K562 (cell line): ENCODE data around the gene SLBP. TPM values are rescaled to one million over a fixed set of nuclear protein-coding genes. Genes with fewer than 3 reads are reported as not detected.
A peak's percentile ranks its signal among the peaks of the same experiment; 100 is the strongest.

Source experiments
- ATAC-seq: fragments of 200-7000 bp; cut with Tn5 transposase; 3 replicates; pipeline ENCODE4 v1.9.1; 2020; ENCODE audit warnings: moderate library complexity
- BruUV-seq: library from RNA; stranded (reverse); fragments of 400-500 nt; replicated peaks from 2 replicates; lab custom pipeline; 2021; lab: Mats Ljungman, UMichigan
- CTCF ChIA-PET: fragments of 300-600 bp; formaldehyde crosslinking; extraction: SDS; loops from one replicate; lab custom pipeline; 2021; ENCODE audit warnings: low intra/inter-chr PET ratio; lab: Yijun Ruan, JAX
- POLR2A ChIA-PET: fragments of 300-600, 350-650 bp; sonication (Branson Sonifier 250); formaldehyde crosslinking; extraction: SDS; loops from one replicate; lab custom pipeline; 2021; ENCODE audit warnings: antibody characterized with exemption, inconsistent platforms; lab: Yijun Ruan, JAX
- DNase-seq, 4 experiments: peaks; one replicate each; pipeline versions ENCODE4 v3.0.0 to v3.0.0-alpha.2; 2011 to 2018; ENCODE audit warnings: low spot score in 3 of 4, mixed read lengths in 3 of 4; ENCODE audit errors: extremely low read depth in 1 of 4
- FAIRE-seq: peaks from 2 replicates; lab custom pipeline; 2011; peaks lifted over from hg19 to GRCh38; lab: Jason Lieb, UNC
- H2AFZ ChIP-seq: 2 replicates; pipeline ENCODE4 v1.6.0; 2011; ENCODE audit warnings: low read depth, low read length, control low read depth, inconsistent platforms
- H3K27ac ChIP-seq: fragments of 200-600 bp; 3 replicates; pipeline ENCODE4 v1.8.0; 2011; ENCODE audit warnings: low read depth, mild to moderate bottlenecking, control low read depth, inconsistent platforms, low read length, moderate library complexity, mixed read lengths; ENCODE audit errors: extremely low read depth
- H3K27me3 ChIP-seq, 2 experiments: fragments of 300-600 bp in 1 of 2; 2 replicates in 1 of 2; 3 replicates in 1 of 2; pipeline versions ENCODE4 v1.6.0 to v1.8.0; 2011; ENCODE audit warnings: inconsistent platforms in 2 of 2, low read length in 2 of 2, mild to moderate bottlenecking in 1 of 2, mixed read lengths in 1 of 2, moderate library complexity in 1 of 2; ENCODE audit not compliant: control insufficient read depth in 2 of 2, insufficient read depth in 2 of 2
- H3K36me3 ChIP-seq: fragments of 300-600 bp; 3 replicates; pipeline ENCODE4 v1.8.0; 2011; ENCODE audit warnings: mild to moderate bottlenecking, low read length, inconsistent platforms; ENCODE audit not compliant: control insufficient read depth, insufficient read depth
- H3K4me1 ChIP-seq, 2 experiments: fragments of 200-600 bp in 1 of 2; replicated peaks in 1 of 2; 2 replicates in 1 of 2; 3 replicates in 1 of 2; pipeline versions ENCODE4 v1.5.1 to v1.8.0; 2011; ENCODE audit warnings: inconsistent platforms in 2 of 2, low read length in 2 of 2, mild to moderate bottlenecking in 1 of 2, mixed read lengths in 1 of 2, moderate library complexity in 1 of 2; ENCODE audit not compliant: control insufficient read depth in 2 of 2, insufficient read depth in 2 of 2
- H3K4me2 ChIP-seq: 2 replicates; pipeline ENCODE4 v1.6.1; 2011; ENCODE audit warnings: low read length, control low read depth, inconsistent platforms, mixed read lengths; ENCODE audit not compliant: insufficient read depth
- H3K4me3 ChIP-seq: fragments of 200-600 bp; sonication (generic), shearing (Covaris generic); 2 replicates; pipeline ENCODE4 v1.5.1; 2016; ENCODE audit warnings: control low read depth, inconsistent platforms
- H3K79me2 ChIP-seq: fragments of 200-600 bp; 3 replicates; pipeline ENCODE4 v1.8.0; 2011; ENCODE audit warnings: low read length, inconsistent platforms; ENCODE audit not compliant: control insufficient read depth, insufficient read depth
- H3K9ac ChIP-seq, 2 experiments: 2 replicates each; pipeline versions ENCODE4 v1.6.0 to v1.6.1; 2011; ENCODE audit warnings: low read depth in 2 of 2, low read length in 2 of 2, control low read depth in 1 of 2, inconsistent platforms in 1 of 2, mild to moderate bottlenecking in 1 of 2, mixed read lengths in 1 of 2; ENCODE audit not compliant: insufficient read depth in 1 of 2
- H3K9me1 ChIP-seq: one replicate; pipeline ENCODE4 v1.6.0; 2011; ENCODE audit warnings: inconsistent platforms, mild to moderate bottlenecking, low read length, moderate library complexity; ENCODE audit not compliant: control insufficient read depth, insufficient read depth
- H3K9me3 ChIP-seq: replicated peaks from 2 replicates; pipeline ENCODE4 v1.5.1; 2011; ENCODE audit warnings: low read depth, low read length, inconsistent platforms; ENCODE audit not compliant: control insufficient read depth, insufficient read depth
- H4K20me1 ChIP-seq: replicated peaks from 2 replicates; pipeline ENCODE4 v1.6.1; 2011; ENCODE audit warnings: low read length, inconsistent platforms, mixed read lengths; ENCODE audit not compliant: control insufficient read depth, insufficient read depth
- ERF ChIP-seq: fragments of 450-650 bp; formaldehyde crosslinking; IDR thresholded peaks from 2 replicates; pipeline ENCODE4 v1.4.0; 2020; ENCODE audit warnings: mild to moderate bottlenecking, mixed read lengths
- IRF9 ChIP-seq: fragments of 450-650 bp; IDR thresholded peaks from 2 replicates; pipeline ENCODE4 v1.6.1; 2016; ENCODE audit warnings: missing biosample characterization, missing genetic modification characterization
- PTBP1 ChIP-seq: fragments of 200-400 bp; formaldehyde crosslinking; IDR thresholded peaks from 2 replicates; pipeline ENCODE4 v1.6.1; 2017; ENCODE audit warnings: low read depth, low read length
- RBBP5 ChIP-seq: fragments of 200-600 bp; sonication (generic); IDR thresholded peaks from 2 replicates; pipeline ENCODE4 v1.6.1; 2012; ENCODE audit warnings: borderline replicate concordance, mild to moderate bottlenecking, low read length, control low read depth, inconsistent platforms; ENCODE audit not compliant: insufficient read depth, poor library complexity, severe bottlenecking
- RUNX1 ChIP-seq: sonication (generic); IDR thresholded peaks from 2 replicates; pipeline ENCODE4 v1.6.1; 2016; ENCODE audit warnings: antibody characterized with exemption, low read depth
- SREBF2 ChIP-seq: sonication (generic); formaldehyde crosslinking; IDR thresholded peaks from 2 replicates; pipeline ENCODE4 v1.4.0; 2020; ENCODE audit warnings: mild to moderate bottlenecking, missing genetic modification reagents
- SRSF1 ChIP-seq: fragments of 200-400 bp; formaldehyde crosslinking; IDR thresholded peaks from 2 replicates; pipeline ENCODE4 v1.6.1; 2017; ENCODE audit warnings: mild to moderate bottlenecking, low read depth, low read length, moderate library complexity
- ZFX ChIP-seq: sonication (generic); formaldehyde crosslinking; IDR thresholded peaks from 2 replicates; pipeline ENCODE4 v1.8.0; 2022; ENCODE audit warnings: mild to moderate bottlenecking, missing genetic modification reagents, moderate library complexity
- ZNF121 ChIP-seq: sonication (generic); formaldehyde crosslinking; conservative IDR thresholded peaks from 2 replicates; pipeline ENCODE4 v1.8.0; 2022; ENCODE audit warnings: missing genetic modification reagents
- ZNF316 ChIP-seq: fragments of 450-650 bp; IDR thresholded peaks from 2 replicates; pipeline ENCODE4 v1.6.1; 2016
- ZNF354B ChIP-seq: fragments of 250-450 bp; sonication (Bioruptor Pico); IDR thresholded peaks from 2 replicates; pipeline ENCODE4 v1.4.0; 2020
- ZNF717 ChIP-seq: fragments of 250-450 bp; sonication (Bioruptor Pico); IDR thresholded peaks from 2 replicates; pipeline ENCODE4 v1.5.0; 2021
- WGBS: fragments of 100-300 bp; shearing (Covaris generic); methylation state at CpG from one replicate; pipeline ENCODE4 v1.1.6; 2016; ENCODE audit warnings: low coverage, mixed read lengths; ENCODE audit not compliant: insufficient coverage; ENCODE audit errors: missing lambda C conversion rate; 5-methylcytosine and 5-hydroxymethylcytosine counted together
- in situ Hi-C: fragments of 300-500 bp; cut with MboI; formaldehyde crosslinking; loops from 4 replicates; pipeline ENCODE4 v1.15.0; 2018; ENCODE audit warnings: inconsistent platforms, mixed read lengths
- intact Hi-C: fragments of 100-400 bp; cut with micrococcal nuclease; formaldehyde crosslinking; loops from 2 replicates; pipeline ENCODE4 v1.14.2; 2022
- polyA plus RNA-seq, 8 experiments: library from polyadenylated mRNA; depleted of rRNA in 4 of 8; stranded (reverse) in 5 of 8; unstranded in 3 of 8; fragments of >200 nt; fragmentation: Nextera tagmentation in 2 of 8; fragmentation: Illumina TruSeq in 1 of 8; extraction: Ambion mirVana in 2 of 8; extraction: Trizol in 1 of 8; gene quantifications; 2 replicates each; pipeline versions ENCODE4 v1.2.1 to v1.2.3, GENCODE V29; 2011 to 2014; ENCODE audit warnings: inconsistent platforms in 1 of 8, missing spikeins in 1 of 8
- total RNA-seq, 7 experiments: library from RNA; depleted of rRNA in 6 of 7; stranded (reverse); fragments of >200 nt in 6 of 7; fragmentation: Illumina TruSeq in 2 of 7; extraction: Trizol in 2 of 7; gene quantifications; 2 replicates each; pipeline versions ENCODE4 v1.2.1 to v1.2.3, GENCODE V29; 2011 to 2021; ENCODE audit warnings: low replicate concordance in 1 of 7
- TF ChIP-seq, protein P1 (sequence below): sonication (generic); formaldehyde crosslinking; IDR thresholded peaks from 2 replicates; pipeline ENCODE4 v1.9.0; 2022; ENCODE audit warnings: mild to moderate bottlenecking, missing genetic modification reagents
- TF ChIP-seq, protein P2 (sequence below): fragments of 200-800 bp; sonication (Bioruptor generic); IDR thresholded peaks from 2 replicates; pipeline ENCODE4 v1.6.1; 2017; ENCODE audit warnings: missing genetic modification characterization, missing compliant biosample characterization
- TF ChIP-seq, protein P3 (sequence below): sonication (generic); formaldehyde crosslinking; IDR thresholded peaks from 2 replicates; pipeline ENCODE4 v1.8.1; 2022; ENCODE audit warnings: missing genetic modification reagents

SLBP gene
- total and polyA plus RNA-seq, 9 of the 15 experiments (the other 6 are each of a cell fraction or from before 2014, with no cell fraction given), result 49.4 to 221 (median 162) TPM

- TF ChIP-seq, protein P1, sequence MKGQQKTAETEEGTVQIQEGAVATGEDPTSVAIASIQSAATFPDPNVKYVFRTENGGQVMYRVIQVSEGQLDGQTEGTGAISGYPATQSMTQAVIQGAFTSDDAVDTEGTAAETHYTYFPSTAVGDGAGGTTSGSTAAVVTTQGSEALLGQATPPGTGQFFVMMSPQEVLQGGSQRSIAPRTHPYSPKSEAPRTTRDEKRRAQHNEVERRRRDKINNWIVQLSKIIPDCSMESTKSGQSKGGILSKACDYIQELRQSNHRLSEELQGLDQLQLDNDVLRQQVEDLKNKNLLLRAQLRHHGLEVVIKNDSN (CRISPR knock-in tag), result no peak
- TF ChIP-seq RBBP5 (no peak), ZFX (CRISPR knock-in tag) (no peak), RUNX1 (0 out of 2 replicates have a peak, but pooled peaks have one; percentile 21), SREBF2 (CRISPR knock-in tag) (no peak)
These were observed 3.1 kb upstream of the SLBP start (continued) for GRCh38 chr4:1715002-1715758.

- Histone ChIP-seq H3K4me1 (peaks cover 25 to 76% of the 10 kb centered on the region in 2 experiments; a peak in 4 of 5 replicates), H3K27ac (peak overlapping the region; percentile 100), H3K27me3 (no peaks in the 10 kb centered on the region), H3K4me2 (peak overlapping the region; percentile 98), H3K9me1 (no peaks in the 10 kb centered on the region), H3K36me3 (peaks cover 58% of the 10 kb centered on the region; the same call in 2 of the 3 replicates), H2AFZ (no peak overlapping the region), H3K9me3 (no peaks in the 10 kb centered on the region), H3K79me2 (peaks cover 92% of the 10 kb centered on the region), H3K4me3 (peak overlapping the region; percentile 86), H4K20me1 (peaks cover 16% of the 10 kb centered on the region; the same call in 1 of the 2 replicates), H3K9ac (peak overlapping the region; percentile 95 to 100; a peak in 3 of 4 replicates)
- DNase-seq, result peak in 1 of 4 experiments; percentile 65
- CTCF ChIA-PET, result no interaction called here
- no TSS peak for BruUV-seq
- in situ Hi-C loops (no loop called here), intact Hi-C loops (no loop called here)
- ATAC-seq, result peak; percentile 15
- 15% methylated on average over 9 of the region's 9 CpGs for WGBS
- POLR2A ChIA-PET, result interaction anchor here (0.6 to 2.1 kb wide), 3 partner anchors 14 to 74 kb away, joined by 3 to 7 read pairs (median 4); no protein-coding TSS in a partner anchor
- peak; percentile 88 for FAIRE-seq
- TF ChIP-seq, protein P2, sequence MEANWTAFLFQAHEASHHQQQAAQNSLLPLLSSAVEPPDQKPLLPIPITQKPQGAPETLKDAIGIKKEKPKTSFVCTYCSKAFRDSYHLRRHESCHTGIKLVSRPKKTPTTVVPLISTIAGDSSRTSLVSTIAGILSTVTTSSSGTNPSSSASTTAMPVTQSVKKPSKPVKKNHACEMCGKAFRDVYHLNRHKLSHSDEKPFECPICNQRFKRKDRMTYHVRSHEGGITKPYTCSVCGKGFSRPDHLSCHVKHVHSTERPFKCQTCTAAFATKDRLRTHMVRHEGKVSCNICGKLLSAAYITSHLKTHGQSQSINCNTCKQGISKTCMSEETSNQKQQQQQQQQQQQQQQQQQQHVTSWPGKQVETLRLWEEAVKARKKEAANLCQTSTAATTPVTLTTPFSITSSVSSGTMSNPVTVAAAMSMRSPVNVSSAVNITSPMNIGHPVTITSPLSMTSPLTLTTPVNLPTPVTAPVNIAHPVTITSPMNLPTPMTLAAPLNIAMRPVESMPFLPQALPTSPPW (CRISPR knock-in tag), result peak; percentile 14; the same call in 1 of the 2 replicates
- TF ChIP-seq ERF (CRISPR knock-in tag) (0 out of 2 replicates have a peak, but pooled peaks have one; percentile 35), ZNF354B (CRISPR knock-in tag) (no peak), ZNF717 (CRISPR knock-in tag) (no peak), SRSF1 (no peak), ZNF121 (CRISPR knock-in tag) (no peak), PTBP1 (no peak), ZNF316 (peak; percentile 65), IRF9 (tag) (no peak)
- TF ChIP-seq, protein P3, sequence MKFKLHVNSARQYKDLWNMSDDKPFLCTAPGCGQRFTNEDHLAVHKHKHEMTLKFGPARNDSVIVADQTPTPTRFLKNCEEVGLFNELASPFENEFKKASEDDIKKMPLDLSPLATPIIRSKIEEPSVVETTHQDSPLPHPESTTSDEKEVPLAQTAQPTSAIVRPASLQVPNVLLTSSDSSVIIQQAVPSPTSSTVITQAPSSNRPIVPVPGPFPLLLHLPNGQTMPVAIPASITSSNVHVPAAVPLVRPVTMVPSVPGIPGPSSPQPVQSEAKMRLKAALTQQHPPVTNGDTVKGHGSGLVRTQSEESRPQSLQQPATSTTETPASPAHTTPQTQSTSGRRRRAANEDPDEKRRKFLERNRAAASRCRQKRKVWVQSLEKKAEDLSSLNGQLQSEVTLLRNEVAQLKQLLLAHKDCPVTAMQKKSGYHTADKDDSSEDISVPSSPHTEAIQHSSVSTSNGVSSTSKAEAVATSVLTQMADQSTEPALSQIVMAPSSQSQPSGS (CRISPR knock-in tag), result no peak
These were observed 2.3 kb upstream of the SLBP start for GRCh38 chr4:1714303-1715001.
